CD4-positive, alpha-beta T cell (primary cell): ENCODE results near the gene IQGAP2. TPM values are rescaled to one million over a fixed set of nuclear protein-coding genes. Genes with fewer than 3 reads are reported as not detected.

Experiments
- ATAC-seq: fragments of 200-7000 bp; cut with Tn5 transposase; one replicate; pipeline ENCODE4 v1.10.0; 2022; ENCODE audit warnings: mild to moderate bottlenecking; ENCODE audit not compliant: poor library complexity
- CTCF ChIA-PET: fragments of 350-600 bp; sonication (Branson Sonifier 250); formaldehyde crosslinking; loops from one replicate; lab custom pipeline; 2021; ENCODE audit warnings: antibody characterized with exemption, inconsistent platforms; lab: Charles Lee
- POLR2A ChIA-PET: fragments of 350-600 bp; sonication (Branson Sonifier 250); formaldehyde crosslinking; loops from one replicate; lab custom pipeline; 2021; ENCODE audit warnings: antibody characterized with exemption, inconsistent platforms; lab: Charles Lee
- DNase-seq, 14 experiments: peaks; one replicate each; pipeline ENCODE4 v3.0.0-alpha.2; 2013 to 2020; ENCODE audit warnings: mixed read lengths in 2 of 14
- H3K27ac ChIP-seq, 2 donors: one replicate each; pipeline versions ENCODE4 v1.5.1 to v1.7.0; 2013; ENCODE audit warnings: low read length in 2 of 2, low read depth in 1 of 2, mild to moderate bottlenecking in 1 of 2
- H3K27me3 ChIP-seq, 2 experiments: 1 replicate in 1 of 2; 2 replicates in 1 of 2; pipeline versions ENCODE4 v1.6.1 to v1.7.0; 2013; ENCODE audit warnings: low read length in 2 of 2, control low read depth in 1 of 2, mild to moderate bottlenecking in 1 of 2, moderate library complexity in 1 of 2; ENCODE audit not compliant: insufficient read depth in 2 of 2, control insufficient read depth in 1 of 2
- H3K36me3 ChIP-seq: one replicate; pipeline ENCODE4 v1.6.1; 2013; ENCODE audit warnings: low read length, control low read depth; ENCODE audit not compliant: insufficient read depth
- H3K4me1 ChIP-seq: one replicate; pipeline ENCODE4 v1.6.1; 2013; ENCODE audit warnings: low read length, control low read depth; ENCODE audit not compliant: insufficient read depth
- H3K4me3 ChIP-seq: one replicate; pipeline ENCODE4 v1.5.1; 2013; ENCODE audit warnings: mild to moderate bottlenecking, low read length, moderate library complexity
- H3K9me3 ChIP-seq, 2 experiments: 1 replicate in 1 of 2; 2 replicates in 1 of 2; pipeline versions ENCODE4 v1.6.1 to v1.7.0; 2013; ENCODE audit warnings: low read length in 2 of 2, mild to moderate bottlenecking in 2 of 2, control low read depth in 1 of 2, moderate library complexity in 1 of 2; ENCODE audit not compliant: control insufficient read depth in 1 of 2, insufficient read depth in 1 of 2
- H3K27ac Mint-ChIP-seq: one replicate; pipeline ENCODE4 v1.8.0; 2020; ENCODE audit warnings: mixed read lengths
- H3K27me3 Mint-ChIP-seq: one replicate; pipeline ENCODE4 v1.8.0; 2021; ENCODE audit warnings: mixed read lengths
- H3K36me3 Mint-ChIP-seq: one replicate; pipeline ENCODE4 v1.8.0; 2021; ENCODE audit warnings: low read depth, mixed read lengths
- H3K4me1 Mint-ChIP-seq: one replicate; pipeline ENCODE4 v1.8.0; 2021; ENCODE audit warnings: low read depth, mixed read lengths
- H3K4me3 Mint-ChIP-seq: one replicate; pipeline ENCODE4 v1.8.0; 2020; ENCODE audit warnings: mild to moderate bottlenecking, mixed read lengths
- H3K9me3 Mint-ChIP-seq: one replicate; pipeline ENCODE4 v1.8.0; 2020; ENCODE audit warnings: mixed read lengths
- CTCF ChIP-seq: fragments of 200-600 bp; IDR thresholded peaks from one replicate; pipeline ENCODE4 v1.8.0; 2022; ENCODE audit warnings: antibody characterized with exemption, mild to moderate bottlenecking
- intact Hi-C, 2 experiments: fragments of 100-400 bp; cut with DNase I in 1 of 2; cut with micrococcal nuclease in 1 of 2; formaldehyde crosslinking; loops; one replicate each; pipeline versions ENCODE4 v1.15.1 to v1.9.0; 2023 to 2025; cut with DNase I, micrococcal nuclease
- total RNA-seq, 174 experiments: library from RNA in 2 of 174; stranded (reverse) in 2 of 174; gene quantifications; one replicate each; pipeline ENCODE4 v1.2.3 and lab custom pipeline; 2021 to 2026

IQGAP2 gene
- total RNA-seq, 2 experiments from 2014 or later, result 58.8 TPM

DNA sequence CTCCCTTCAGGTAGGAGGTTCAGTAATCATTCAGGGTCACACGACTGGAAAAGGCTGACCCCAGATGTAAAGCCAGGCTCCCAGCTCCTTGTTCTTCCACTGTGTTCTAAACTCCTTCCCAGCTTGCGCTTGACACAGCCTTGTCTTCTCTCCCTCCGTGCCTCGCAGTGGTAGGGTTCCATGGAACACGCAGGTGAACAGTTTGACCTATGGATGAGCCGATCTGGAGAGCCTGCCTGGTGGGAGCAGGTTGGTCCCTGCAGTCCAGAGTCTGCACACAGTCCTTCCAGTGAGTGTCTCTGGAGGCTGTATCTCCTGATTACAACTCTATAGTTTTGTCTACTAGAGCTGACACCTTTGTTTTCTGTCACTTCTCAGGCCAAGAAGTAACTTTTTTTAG lies 85.9 kb downstream of the IQGAP2 start:
- H3K27ac Mint-ChIP-seq, result no peak overlapping the region
- H3K4me3 ChIP-seq, result no peak overlapping the region
- ChIA-PET CTCF (no interaction called here), POLR2A (no interaction called here)
- no peak for ATAC-seq
- intact Hi-C loops, result no loop called here
- H3K36me3 Mint-ChIP-seq, result peaks cover 9% of the 10 kb centered on the region
- no peak for TF ChIP-seq CTCF
- H3K27ac ChIP-seq, result no peak overlapping the region
- H3K4me3 Mint-ChIP-seq, result no peak overlapping the region
- DNase-seq, result no peak
- no peaks in the 10 kb centered on the region for H3K9me3 ChIP-seq
- H3K4me1 ChIP-seq, result peaks cover 19% of the 10 kb centered on the region
- peaks cover 12% of the 10 kb centered on the region for H3K36me3 ChIP-seq
- H3K27me3 ChIP-seq, result no peaks in the 10 kb centered on the region
- H3K4me1 Mint-ChIP-seq, result peaks cover 61% of the 10 kb centered on the region
- H3K9me3 Mint-ChIP-seq, result no peaks in the 10 kb centered on the region
- H3K27me3 Mint-ChIP-seq, result no peaks in the 10 kb centered on the region

DNA sequence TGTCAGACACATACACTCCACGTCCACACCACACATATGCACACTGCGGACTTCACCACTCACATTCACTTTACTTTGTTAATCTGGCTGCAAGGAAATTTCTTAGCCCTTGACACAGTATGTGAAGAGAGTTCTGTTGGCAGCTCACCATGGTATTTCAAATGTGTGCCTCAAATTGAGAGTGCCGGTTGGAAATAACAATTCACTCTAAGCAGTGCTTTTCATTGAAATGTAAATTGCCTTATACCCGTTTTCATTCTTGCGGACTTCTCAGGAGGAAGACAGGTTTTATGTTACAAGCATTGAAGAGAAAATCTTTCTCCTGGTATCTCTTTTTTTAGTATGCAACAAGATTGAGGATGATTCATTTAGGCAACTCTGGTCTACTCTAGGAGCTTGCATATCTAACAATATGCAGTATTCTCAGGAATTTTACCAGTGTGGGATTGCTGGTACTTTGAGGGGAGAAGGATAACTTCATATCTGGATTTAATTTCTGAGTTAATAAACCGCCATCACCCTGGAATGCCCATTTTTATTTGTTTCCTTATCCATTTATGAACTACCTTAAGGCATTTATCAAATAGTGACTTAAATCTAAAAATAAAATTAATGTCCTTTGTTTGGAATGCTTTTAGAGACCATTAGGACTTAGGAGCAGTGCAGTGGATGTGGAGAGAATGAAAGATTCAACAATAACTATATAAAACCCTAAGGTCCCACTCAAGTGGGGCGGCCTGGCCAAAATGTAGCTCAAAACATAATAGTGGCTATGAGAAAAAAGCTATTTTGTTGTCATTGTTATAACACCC lies 87.0 kb downstream of the IQGAP2 start:
- H3K36me3 Mint-ChIP-seq, result peaks cover 9% of the 10 kb centered on the region
- H3K36me3 ChIP-seq, result peaks cover 12% of the 10 kb centered on the region
- ATAC-seq (no peak), DNase-seq (no peak)
- no peak overlapping the region for H3K4me3 ChIP-seq
- H3K27ac ChIP-seq, result no peak overlapping the region
- H3K9me3 Mint-ChIP-seq, result no peaks in the 10 kb centered on the region
- ChIA-PET POLR2A (interaction anchor here (0.9 kb wide), 1 partner anchor 16 kb away, joined by 3 read pairs; no protein-coding TSS in a partner anchor), CTCF (interaction anchor here (1.1 to 1.6 kb wide), 2 partner anchors 40 to 180 kb away, joined by 3 read pairs; no protein-coding TSS in a partner anchor)
- H3K27me3 Mint-ChIP-seq, result no peaks in the 10 kb centered on the region
- no peak overlapping the region for H3K4me3 Mint-ChIP-seq
- no peaks in the 10 kb centered on the region for H3K9me3 ChIP-seq
- intact Hi-C loops, result loop anchor here in 1 of 2 experiments (5.0 kb wide), 1 partner anchor 37 kb away; no protein-coding TSS in a partner anchor
- H3K4me1 ChIP-seq, result peaks cover 9% of the 10 kb centered on the region
- TF ChIP-seq CTCF, result no peak
- H3K27me3 ChIP-seq, result no peaks in the 10 kb centered on the region
- no peak overlapping the region for H3K27ac Mint-ChIP-seq
- peaks cover 60% of the 10 kb centered on the region for H3K4me1 Mint-ChIP-seq

GRCh38 chr5:76490960-76491359 lies 87.9 kb downstream of the IQGAP2 start:
- no peak overlapping the region for H3K27ac Mint-ChIP-seq
- DNase-seq, result no peak
- Histone ChIP-seq H3K27ac (no peak overlapping the region), H3K9me3 (no peaks in the 10 kb centered on the region), H3K36me3 (peaks cover 7% of the 10 kb centered on the region), H3K4me3 (no peak overlapping the region), H3K4me1 (peaks cover 9% of the 10 kb centered on the region), H3K27me3 (no peaks in the 10 kb centered on the region)
- no peaks in the 10 kb centered on the region for H3K27me3 Mint-ChIP-seq
- ChIA-PET POLR2A (interaction anchor here (0.6 kb wide), 1 partner anchor 52 kb away, joined by 4 read pairs; no protein-coding TSS in a partner anchor), CTCF (interaction anchor here (0.6 to 1.6 kb wide), 3 partner anchors 41 to 316 kb away, joined by 3 to 5 read pairs (median 3); no protein-coding TSS in a partner anchor)
- ATAC-seq, result no peak
- TF ChIP-seq CTCF, result no peak
- no peak overlapping the region for H3K4me3 Mint-ChIP-seq
- peaks cover 9% of the 10 kb centered on the region for H3K36me3 Mint-ChIP-seq
- H3K9me3 Mint-ChIP-seq, result no peaks in the 10 kb centered on the region
- peaks cover 60% of the 10 kb centered on the region for H3K4me1 Mint-ChIP-seq
- intact Hi-C loops, result loop anchor here in 1 of 2 experiments (5.0 kb wide), 1 partner anchor 36 kb away; no protein-coding TSS in a partner anchor
